ENCODE measurements around the gene FAM174C.
A peak's percentile ranks its signal among the peaks of the same experiment; 100 is the strongest.

The FAM174C gene

DNA sequence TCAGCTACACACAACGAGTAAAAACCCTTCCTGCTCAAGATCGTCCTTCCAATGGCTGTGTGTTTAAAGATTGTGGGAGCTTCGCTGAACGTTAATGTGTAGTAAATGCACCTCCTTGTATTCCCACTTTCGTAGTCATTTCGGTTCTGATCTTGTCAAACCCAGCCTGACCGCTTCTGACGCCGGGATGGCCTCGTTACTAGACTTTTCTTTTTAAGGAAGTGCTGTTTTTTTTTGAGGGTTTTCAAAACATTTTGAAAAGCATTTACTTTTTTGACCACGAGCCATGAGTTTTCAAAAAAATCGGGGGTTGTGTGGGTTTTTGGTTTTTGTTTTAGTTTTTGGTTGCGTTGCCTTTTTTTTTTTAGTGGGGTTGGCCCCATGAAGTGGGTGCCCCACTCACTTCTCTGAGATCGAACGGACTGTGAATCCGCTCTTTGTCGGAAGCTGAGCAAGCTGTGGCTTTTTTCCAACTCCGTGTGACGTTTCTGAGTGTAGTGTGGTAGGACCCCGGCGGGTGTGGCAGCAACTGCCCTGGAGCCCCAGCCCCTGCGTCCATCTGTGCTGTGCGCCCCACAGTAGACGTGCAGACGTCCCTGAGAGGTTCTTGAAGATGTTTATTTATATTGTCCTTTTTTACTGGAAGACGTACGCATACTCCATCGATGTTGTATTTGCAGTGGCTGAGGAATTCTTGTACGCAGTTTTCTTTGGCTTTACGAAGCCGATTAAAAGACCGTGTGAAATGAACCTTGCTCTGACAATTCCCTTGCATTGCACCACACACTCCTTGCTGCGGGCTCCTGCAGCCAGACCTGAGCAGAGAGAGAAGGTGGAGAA lies 2.7 kb upstream of the FAM174C start:
- no peak overlapping the region for H3K4me3 ChIP-seq (ENCODE audit: low read depth, low read length)
- TF ChIP-seq MYC (IDR thresholded peaks at IDR 0.05; ENCODE audit: low read depth, low read length) = no peak
- no peak for TF ChIP-seq POLR2A (IDR thresholded peaks at IDR 0.05; ENCODE audit: extremely low read depth, insufficient read length)
- TF ChIP-seq CTCF (IDR thresholded peaks at IDR 0.05; ENCODE audit: low read depth, low read length) = no peak
- no peak for TF ChIP-seq MAX (IDR thresholded peaks at IDR 0.05; ENCODE audit: low read depth, low read length)
- DNase-seq (ENCODE audit: low read depth) = no peak

DNA sequence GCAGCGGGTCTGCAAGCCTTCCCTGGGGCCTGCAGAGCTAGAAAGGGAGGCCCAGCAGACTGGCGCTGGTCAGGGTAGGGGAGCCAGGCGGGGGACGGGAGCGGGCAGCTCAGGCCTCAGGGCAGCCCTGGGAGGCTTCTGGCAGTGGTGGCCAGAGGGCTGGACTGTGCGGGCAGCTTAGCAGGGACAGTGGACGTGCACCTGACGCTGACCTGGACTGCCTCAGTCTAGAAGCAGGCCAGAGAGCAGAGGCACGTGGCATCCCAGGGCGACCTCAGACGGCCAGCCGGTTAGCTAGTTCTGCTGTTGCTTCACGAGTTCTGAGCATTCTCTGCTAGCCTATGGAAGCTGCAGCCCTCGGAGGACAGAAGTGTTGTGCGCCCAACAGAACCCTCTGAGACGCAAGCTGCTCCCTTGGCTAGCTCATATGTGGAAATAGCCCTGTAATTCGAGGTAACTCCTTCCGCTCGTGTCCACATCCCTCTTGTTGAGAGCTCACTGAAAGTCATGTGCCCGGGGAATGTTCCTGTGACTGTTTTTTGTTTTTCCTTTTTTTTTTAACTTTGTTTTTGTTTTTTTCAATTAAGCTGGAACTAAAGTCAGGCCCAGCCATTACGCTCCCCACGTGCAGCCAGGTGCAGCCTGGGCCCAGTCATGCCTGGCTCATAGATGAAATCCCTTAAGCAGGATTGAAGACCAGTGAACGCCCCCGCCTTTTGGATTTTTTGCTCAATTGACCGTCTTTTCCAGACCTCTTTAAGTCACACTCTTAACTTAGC lies 1.9 kb upstream of the FAM174C start:
- no peak overlapping the region for H3K4me3 ChIP-seq (ENCODE audit: low read depth, low read length)
- no peak for DNase-seq (ENCODE audit: low read depth)
- TF ChIP-seq CTCF (IDR thresholded peaks at IDR 0.05; ENCODE audit: low read depth, low read length) (no peak), MYC (IDR thresholded peaks at IDR 0.05; ENCODE audit: low read depth, low read length) (no peak), MAX (IDR thresholded peaks at IDR 0.05; ENCODE audit: low read depth, low read length) (no peak), POLR2A (IDR thresholded peaks at IDR 0.05; ENCODE audit: extremely low read depth, insufficient read length) (no peak)

DNA sequence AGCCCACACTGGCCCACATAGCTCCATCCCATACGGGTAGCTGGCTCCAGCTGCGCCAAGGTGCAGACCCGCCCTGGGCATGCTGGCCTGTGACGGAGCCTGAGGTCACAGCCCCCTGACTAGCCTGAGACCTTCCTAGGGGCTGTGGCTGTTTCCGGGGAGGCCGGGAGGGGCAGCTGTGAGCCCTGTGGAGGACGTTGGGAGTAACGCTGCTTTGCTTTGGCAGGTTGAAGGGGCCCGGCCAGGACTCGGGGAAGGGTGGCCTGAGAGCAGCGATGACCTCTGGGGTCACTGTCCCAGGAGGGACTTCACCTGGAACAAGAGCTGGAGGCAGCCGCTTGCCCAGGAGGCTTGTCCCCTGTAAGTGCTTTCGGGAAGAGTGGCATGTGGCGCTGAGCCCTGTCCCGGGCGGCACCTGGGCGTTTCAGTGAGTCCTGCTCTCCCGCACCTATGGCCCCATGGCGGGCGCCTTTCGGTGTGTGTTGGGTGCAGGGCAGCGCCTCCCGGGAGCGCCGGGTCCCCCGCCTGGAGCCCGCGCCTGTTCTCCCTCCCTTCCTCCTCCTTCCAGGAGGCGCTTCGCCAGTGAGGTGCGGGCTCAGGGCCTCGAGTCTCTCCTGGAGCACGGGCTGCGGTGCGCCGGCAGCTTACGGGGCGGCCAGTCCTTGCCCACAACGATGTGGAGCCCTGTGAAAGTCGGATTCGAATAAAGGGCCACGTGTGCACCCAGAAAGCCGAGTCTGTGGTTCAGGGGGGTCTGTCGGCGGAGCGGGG lies 1.1 kb upstream of the FAM174C start:
- H3K4me3 ChIP-seq (ENCODE audit: low read depth, low read length) = no peak overlapping the region
- no peak for DNase-seq (ENCODE audit: low read depth)

GRCh38 chr19:1274852-1275259 lies 474 bp upstream of the FAM174C start:
- no peak for DNase-seq (ENCODE audit: low read depth)
- H3K4me3 ChIP-seq (ENCODE audit: low read depth, low read length) = peak overlapping the region; percentile 28
- TF ChIP-seq POLR2A (IDR thresholded peaks at IDR 0.05; ENCODE audit: extremely low read depth, insufficient read length) = no peak
- TF ChIP-seq MYC (IDR thresholded peaks at IDR 0.05; ENCODE audit: low read depth, low read length) = no peak
- no peak for TF ChIP-seq CTCF (IDR thresholded peaks at IDR 0.05; ENCODE audit: low read depth, low read length)
- no peak for TF ChIP-seq MAX (IDR thresholded peaks at IDR 0.05; ENCODE audit: low read depth, low read length)

More for the DNA sequence above, 1.1 kb upstream of the FAM174C start:
- TF ChIP-seq MYC (IDR thresholded peaks at IDR 0.05; ENCODE audit: low read depth, low read length) = no peak
- no peak for TF ChIP-seq MAX (IDR thresholded peaks at IDR 0.05; ENCODE audit: low read depth, low read length)
- TF ChIP-seq CTCF (IDR thresholded peaks at IDR 0.05; ENCODE audit: low read depth, low read length) = no peak
- TF ChIP-seq POLR2A (IDR thresholded peaks at IDR 0.05; ENCODE audit: extremely low read depth, insufficient read length) = no peak

GRCh38 chr19:1275976-1276627 lies 772 bp downstream of the FAM174C start:
- no peak for TF ChIP-seq POLR2A (IDR thresholded peaks at IDR 0.05; ENCODE audit: extremely low read depth, insufficient read length)
- TF ChIP-seq CTCF (IDR thresholded peaks at IDR 0.05; ENCODE audit: low read depth, low read length) = no peak
- TF ChIP-seq MAX (IDR thresholded peaks at IDR 0.05; ENCODE audit: low read depth, low read length) = no peak
- TF ChIP-seq MYC (IDR thresholded peaks at IDR 0.05; ENCODE audit: low read depth, low read length) = no peak; the same call in 1 of the 2 replicates
- no peak for DNase-seq (ENCODE audit: low read depth)
- H3K4me3 ChIP-seq (ENCODE audit: low read depth, low read length) = peak overlapping the region; percentile 64

Data from NB4 (cell line).